Measurements from ENCODE around the gene PTPRK.

GRCh38 chr6:128415387-128415786 lies 105.0 kb downstream of the PTPRK start:
- TF ChIP-seq CTCF (IDR thresholded peaks at IDR 0.05; ENCODE audit: low read length) (no peak), EZH2 (IDR thresholded peaks at IDR 0.05; ENCODE audit: borderline replicate concordance, low read length) (no peak)
